ENCODE measurements around the gene RIIAD1.

- TF ChIP-seq CTCF (IDR thresholded peaks at IDR 0.05) (no peak), POLR2AphosphoS5 (IDR thresholded peaks at IDR 0.05) (no peak), POLR2A (IDR thresholded peaks at IDR 0.05) (no peak)
Measured at GRCh38 chr1:151775894-151776664, 54.8 kb downstream of the RIIAD1 start.
